Neural cell (in vitro differentiated cells): ENCODE results near the gene GIPC2. TPM values are rescaled to one million over a fixed set of nuclear protein-coding genes. Genes with fewer than 3 reads are reported as not detected.

ENCODE experiments used
- H2AFZ ChIP-seq: fragments of 200-600, 300-800 bp; sonication (generic), shearing (Covaris generic); 2 replicates; pipeline ENCODE4 v1.6.0; 2014; ENCODE audit warnings: low read depth, mild to moderate bottlenecking, antibody characterized with exemption, low read length, moderate library complexity
- H3F3A ChIP-seq: fragments of 200-600 bp; shearing (Covaris generic); 2 replicates; pipeline ENCODE4 v1.6.1; 2016; ENCODE audit warnings: mild to moderate bottlenecking, moderate library complexity, mixed read lengths, antibody characterized with exemption, low read length; ENCODE audit not compliant: insufficient read depth, poor library complexity, severe bottlenecking
- H3K27ac ChIP-seq: fragments of 200-600, 300-800 bp; sonication (generic), shearing (Covaris generic); 2 replicates; pipeline ENCODE4 v1.5.1; 2014; ENCODE audit warnings: mild to moderate bottlenecking, low read length, moderate library complexity
- H3K27me3 ChIP-seq: fragments of 300-800, 200-600 bp; sonication (generic), shearing (Covaris generic); 2 replicates; pipeline ENCODE4 v1.6.0; 2014; ENCODE audit warnings: mild to moderate bottlenecking, low read depth, low read length, moderate library complexity; ENCODE audit not compliant: insufficient read depth
- H3K36me3 ChIP-seq: fragments of 300-800, 200-600 bp; sonication (generic), shearing (Covaris generic); 2 replicates; pipeline ENCODE4 v1.5.1; 2014; ENCODE audit warnings: mild to moderate bottlenecking, antibody characterized with exemption, low read length, moderate library complexity; ENCODE audit not compliant: insufficient read depth
- H3K4me2 ChIP-seq: fragments of 300-800, 200-600 bp; sonication (generic), shearing (Covaris generic); 2 replicates; pipeline ENCODE4 v1.6.0; 2014; ENCODE audit warnings: mild to moderate bottlenecking, low read length
- H3K4me3 ChIP-seq: fragments of 300-800, 200-600 bp; sonication (generic), shearing (Covaris generic); 2 replicates; pipeline ENCODE4 v1.5.1; 2014; ENCODE audit warnings: mild to moderate bottlenecking, low read length, moderate library complexity
- H3K79me2 ChIP-seq: fragments of 200-600 bp; shearing (Covaris generic); replicated peaks from 2 replicates; pipeline ENCODE4 v1.6.0; 2014; ENCODE audit warnings: mild to moderate bottlenecking, low read length, moderate library complexity; ENCODE audit not compliant: insufficient read depth
- H3K9ac ChIP-seq: fragments of 300-800, 200-600 bp; sonication (generic), shearing (Covaris generic); 2 replicates; pipeline ENCODE4 v1.6.1; 2016; ENCODE audit warnings: mild to moderate bottlenecking, low read length, mixed read lengths
- H3K9me2 ChIP-seq: fragments of 200-600 bp; shearing (Covaris generic); 2 replicates; pipeline ENCODE4 v1.6.1; 2016; ENCODE audit warnings: mild to moderate bottlenecking, low read length, mixed read lengths; ENCODE audit not compliant: insufficient read depth
- H3K9me3 ChIP-seq: fragments of 200-600, 300-800 bp; sonication (generic), shearing (Covaris generic); 2 replicates; pipeline ENCODE4 v1.6.1; 2016; ENCODE audit warnings: mild to moderate bottlenecking, mixed run types, low read length, moderate library complexity, mixed read lengths
- H4K20me1 ChIP-seq: fragments of 200-600 bp; shearing (Covaris generic); 2 replicates; pipeline ENCODE4 v1.6.1; 2016; ENCODE audit warnings: mild to moderate bottlenecking, mixed run types; ENCODE audit not compliant: insufficient read depth
- CTCF ChIP-seq: fragments of 450-650 bp; IDR thresholded peaks from 2 replicates; pipeline ENCODE4 v1.5.1; 2014; ENCODE audit warnings: antibody characterized with exemption, mild to moderate bottlenecking, moderate library complexity; ENCODE audit not compliant: poor library complexity, severe bottlenecking
- EP300 ChIP-seq: fragments of 450-650 bp; conservative IDR thresholded peaks from 2 replicates; pipeline ENCODE4 v1.6.1; 2014; ENCODE audit warnings: antibody characterized with exemption, mild to moderate bottlenecking, moderate library complexity; ENCODE audit not compliant: poor library complexity, severe bottlenecking
- EZH2 ChIP-seq: fragments of 200-600, 300-800 bp; shearing (Covaris generic), sonication (generic); IDR thresholded peaks from 2 replicates; pipeline ENCODE4 v1.6.1; 2014; ENCODE audit warnings: antibody characterized with exemption, low read length, borderline replicate concordance, mild to moderate bottlenecking; ENCODE audit not compliant: insufficient read depth, poor library complexity, severe bottlenecking
- MXI1 ChIP-seq: fragments of 450-650 bp; conservative IDR thresholded peaks from 2 replicates; pipeline ENCODE4 v1.6.1; 2014; ENCODE audit warnings: antibody characterized with exemption, mild to moderate bottlenecking; ENCODE audit not compliant: poor library complexity, severe bottlenecking
- POLR2AphosphoS5 ChIP-seq: IDR thresholded peaks from 2 replicates; pipeline ENCODE4 v1.6.1; 2012
- RAD21 ChIP-seq: fragments of 450-650 bp; conservative IDR thresholded peaks from 2 replicates; pipeline ENCODE4 v1.6.1; 2014; ENCODE audit warnings: antibody characterized with exemption, mild to moderate bottlenecking, moderate library complexity
- REST ChIP-seq: IDR thresholded peaks from 2 replicates; pipeline ENCODE4 v1.6.1; 2012; ENCODE audit warnings: borderline replicate concordance
- SMC3 ChIP-seq: fragments of 450-650 bp; conservative IDR thresholded peaks from 2 replicates; pipeline ENCODE4 v1.6.1; 2014; ENCODE audit warnings: antibody characterized with exemption, mild to moderate bottlenecking, moderate library complexity; ENCODE audit not compliant: poor library complexity
- TAF1 ChIP-seq: IDR thresholded peaks from 2 replicates; pipeline ENCODE4 v1.6.1; 2012; ENCODE audit warnings: low read depth
- polyA plus RNA-seq: library from polyadenylated mRNA; depleted of rRNA; stranded (reverse); fragments of >200 nt; gene quantifications from 2 replicates; pipeline ENCODE4 v1.2.3, GENCODE V29; 2014

GIPC2 gene
- polyA plus RNA-seq, 1 donor from 2014 or later: 1.3 TPM

GRCh38 chr1:78058670-78059069, 12.9 kb downstream of the GIPC2 start:
- no peaks in the 10 kb centered on the region for H3K9me2 ChIP-seq
- H3K79me2 ChIP-seq: no peaks in the 10 kb centered on the region
- H3K27me3 ChIP-seq: no peaks in the 10 kb centered on the region
- H3K9me3 ChIP-seq: no peaks in the 10 kb centered on the region
- no peak overlapping the region for H2AFZ ChIP-seq
- H3K9ac ChIP-seq: no peak overlapping the region
- H3K27ac ChIP-seq: no peak overlapping the region
- no peak overlapping the region for H3K4me2 ChIP-seq
- H3K36me3 ChIP-seq: no peaks in the 10 kb centered on the region
- H3K4me3 ChIP-seq: no peak overlapping the region
- TF ChIP-seq SMC3 (no peak), EZH2 (no peak), REST (no peak), RAD21 (no peak), MXI1 (no peak), POLR2AphosphoS5 (no peak)
- no peaks in the 10 kb centered on the region for H3F3A ChIP-seq
- H4K20me1 ChIP-seq: no peaks in the 10 kb centered on the region

GRCh38 chr1:78060857-78061563, 15.2 kb downstream of the GIPC2 start:
- H3K27me3 ChIP-seq: no peaks in the 10 kb centered on the region
- no peaks in the 10 kb centered on the region for H3F3A ChIP-seq
- no peak overlapping the region for H3K27ac ChIP-seq
- H3K9ac ChIP-seq: no peak overlapping the region
- no peak overlapping the region for H2AFZ ChIP-seq
- no peaks in the 10 kb centered on the region for H4K20me1 ChIP-seq
- H3K36me3 ChIP-seq: no peaks in the 10 kb centered on the region
- H3K4me2 ChIP-seq: no peak overlapping the region
- no peaks in the 10 kb centered on the region for H3K79me2 ChIP-seq
- H3K4me3 ChIP-seq: no peak overlapping the region
- H3K9me3 ChIP-seq: no peaks in the 10 kb centered on the region
- no peaks in the 10 kb centered on the region for H3K9me2 ChIP-seq
- TF ChIP-seq CTCF (no peak), TAF1 (no peak), MXI1 (no peak), SMC3 (no peak), EP300 (no peak), REST (no peak), RAD21 (no peak), POLR2AphosphoS5 (no peak), EZH2 (no peak)
